Duodenal mucosa (tissue), 2 donors: ENCODE results near the gene RNF112.

Experiments used
- H3K27ac ChIP-seq: one replicate; pipeline ENCODE4 v1.7.0; 2013; ENCODE audit warnings: low read depth, low read length
- H3K27me3 ChIP-seq, 2 donors: one replicate each; pipeline ENCODE4 v1.7.0; 2013; ENCODE audit warnings: low read length in 2 of 2, control low read depth in 1 of 2; ENCODE audit not compliant: insufficient read depth in 2 of 2, control insufficient read depth in 1 of 2
- H3K36me3 ChIP-seq, 2 donors: one replicate each; pipeline ENCODE4 v1.7.0; 2013; ENCODE audit warnings: low read length in 2 of 2, control low read depth in 1 of 2; ENCODE audit not compliant: insufficient read depth in 2 of 2, control insufficient read depth in 1 of 2
- H3K4me1 ChIP-seq, 2 donors: one replicate each; pipeline ENCODE4 v1.7.0; 2013; ENCODE audit warnings: low read length in 2 of 2, control low read depth in 1 of 2; ENCODE audit not compliant: insufficient read depth in 2 of 2, control insufficient read depth in 1 of 2
- H3K4me3 ChIP-seq, 2 donors: one replicate each; pipeline ENCODE4 v1.7.0; 2013; ENCODE audit warnings: low read length in 2 of 2, low read depth in 1 of 2
- H3K9ac ChIP-seq, 2 donors: one replicate each; pipeline ENCODE4 v1.7.0; 2013; ENCODE audit warnings: low read length in 2 of 2, low read depth in 1 of 2
- H3K9me3 ChIP-seq, 2 donors: one replicate each; pipeline ENCODE4 v1.7.0; 2013; ENCODE audit warnings: low read length in 2 of 2, control low read depth in 1 of 2; ENCODE audit not compliant: control insufficient read depth in 1 of 2

The RNF112 gene

GRCh38 chr17:19381741-19382444 lies 29.1 kb upstream of the RNF112 start:
- Histone ChIP-seq H3K4me3 (no peak overlapping the region), H3K4me1 (peaks cover 30 to 46% of the 10 kb centered on the region in 2 donors), H3K9me3 (no peaks in the 10 kb centered on the region), H3K27ac (no peak overlapping the region), H3K9ac (no peak overlapping the region), H3K27me3 (no peaks in the 10 kb centered on the region), H3K36me3 (peaks cover 31 to 58% of the 10 kb centered on the region in 2 donors)

- H3K4me1 ChIP-seq: peaks cover 31 to 46% of the 10 kb centered on the region in 2 donors
- H3K27ac ChIP-seq: no peak overlapping the region
- no peaks in the 10 kb centered on the region for H3K27me3 ChIP-seq
- H3K9me3 ChIP-seq: no peaks in the 10 kb centered on the region
- peaks cover 31 to 58% of the 10 kb centered on the region in 2 donors for H3K36me3 ChIP-seq
- H3K9ac ChIP-seq: no peak overlapping the region
- no peak overlapping the region for H3K4me3 ChIP-seq
Measured at GRCh38 chr17:19382531-19383444, 28.2 kb upstream of the RNF112 start.

GRCh38 chr17:19383681-19384470 lies 27.2 kb upstream of the RNF112 start:
- no peaks in the 10 kb centered on the region for H3K27me3 ChIP-seq
- peak overlapping the region in 1 of 2 donors; percentile 6 for H3K9ac ChIP-seq
- H3K4me1 ChIP-seq: peaks cover 42 to 49% of the 10 kb centered on the region in 2 donors
- H3K4me3 ChIP-seq: no peak overlapping the region
- H3K27ac ChIP-seq: no peak overlapping the region
- H3K9me3 ChIP-seq: no peaks in the 10 kb centered on the region
- H3K36me3 ChIP-seq: peaks cover 31 to 58% of the 10 kb centered on the region in 2 donors

- peaks cover 30 to 53% of the 10 kb centered on the region in 2 donors for H3K36me3 ChIP-seq
- H3K27ac ChIP-seq: no peak overlapping the region
- H3K9me3 ChIP-seq: no peaks in the 10 kb centered on the region
- no peak overlapping the region for H3K4me3 ChIP-seq
- H3K9ac ChIP-seq: no peak overlapping the region
- peaks cover 38 to 42% of the 10 kb centered on the region in 2 donors for H3K4me1 ChIP-seq
- no peaks in the 10 kb centered on the region for H3K27me3 ChIP-seq
Measured at GRCh38 chr17:19384723-19385391, 26.2 kb upstream of the RNF112 start.

- no peak overlapping the region for H3K4me3 ChIP-seq
- peaks cover 23 to 47% of the 10 kb centered on the region in 2 donors for H3K36me3 ChIP-seq
Measured at GRCh38 chr17:19385521-19385983, 25.5 kb upstream of the RNF112 start.

GRCh38 chr17:19386051-19386929 lies 24.7 kb upstream of the RNF112 start:
- H3K36me3 ChIP-seq: peaks cover 18 to 39% of the 10 kb centered on the region in 2 donors
- H3K9me3 ChIP-seq: no peaks in the 10 kb centered on the region
- H3K9ac ChIP-seq: peak overlapping the region in 1 of 2 donors; percentile 29
- H3K27ac ChIP-seq: peak overlapping the region; percentile 66
- peaks cover 38 to 42% of the 10 kb centered on the region in 2 donors for H3K4me1 ChIP-seq
- H3K4me3 ChIP-seq: peak overlapping the region; percentile 42 to 49
- H3K27me3 ChIP-seq: no peaks in the 10 kb centered on the region

More at GRCh38 chr17:19385521-19385983, 25.5 kb upstream of the RNF112 start:
- no peak overlapping the region for H3K27ac ChIP-seq
- peaks cover 38 to 42% of the 10 kb centered on the region in 2 donors for H3K4me1 ChIP-seq
- H3K9me3 ChIP-seq: no peaks in the 10 kb centered on the region
- no peaks in the 10 kb centered on the region for H3K27me3 ChIP-seq
- no peak overlapping the region for H3K9ac ChIP-seq

GRCh38 chr17:19386974-19387920 lies 23.8 kb upstream of the RNF112 start, which contains the start of gene MFAP4:
Gene MFAP4, minus strand, starts transcription at chr17:19387190. Its CDS starts 35 bp downstream, at chr17:19387155.
- Histone ChIP-seq H3K27me3 (no peaks in the 10 kb centered on the region), H3K9ac (peak within 1 kb of the TSS in 1 of 2 donors; percentile 29), H3K4me1 (peaks cover 38 to 42% of the 10 kb centered on the region in 2 donors), H3K4me3 (peak within 1 kb of the TSS; percentile 42 to 49), H3K27ac (peak within 1 kb of the TSS; percentile 66), H3K9me3 (no peaks in the 10 kb centered on the region), H3K36me3 (peaks cover 18 to 31% of the 10 kb centered on the region in 2 donors)

- Histone ChIP-seq H3K27me3 (no peaks in the 10 kb centered on the region), H3K27ac (peak overlapping the region; percentile 35), H3K36me3 (peaks cover 10 to 23% of the 10 kb centered on the region in 2 donors), H3K9ac (no peak overlapping the region), H3K4me3 (no peak overlapping the region), H3K9me3 (no peaks in the 10 kb centered on the region), H3K4me1 (peaks cover 38 to 42% of the 10 kb centered on the region in 2 donors)
Measured at GRCh38 chr17:19387921-19388521, 23.0 kb upstream of the RNF112 start.
